ENCODE measurements around the gene UBASH3B.
"Not testable (repeated sequence)": the region's sequence is repeated elsewhere in the genome, so short reads cannot be mapped to it uniquely, and the experiment has no call there.

The UBASH3B gene

GRCh38 chr11:122617926-122618325 is 37.6 kb upstream of the UBASH3B start:
- no peak for TF ChIP-seq CTCF (IDR thresholded peaks at IDR 0.05)
- Histone ChIP-seq H3K79me2 (no peaks in the 10 kb centered on the region), H3K27me3 (ENCODE audit: control insufficient read depth, insufficient read depth, low read length) (no peaks in the 10 kb centered on the region), H3K36me3 (ENCODE audit: control insufficient read depth, insufficient read depth, low read length) (no peaks in the 10 kb centered on the region), H3K27ac (no peak overlapping the region), H3K4me2 (ENCODE audit: low read length) (no peak overlapping the region), H3K9me3 (ENCODE audit: control insufficient read depth, low read length) (no peaks in the 10 kb centered on the region), H3K4me1 (no peaks in the 10 kb centered on the region), H3K4me3 (ENCODE audit: low read depth, low read length) (no peak overlapping the region), H3K9ac (no peak overlapping the region), H2AFZ (no peak overlapping the region)

GRCh38 chr11:122618927-122619326 is 36.6 kb upstream of the UBASH3B start:
- Histone ChIP-seq H3K9me3 (ENCODE audit: control insufficient read depth, low read length) (no peaks in the 10 kb centered on the region), H2AFZ (no peak overlapping the region)

GRCh38 chr11:122619757-122620156 is 35.8 kb upstream of the UBASH3B start:
- no peaks in the 10 kb centered on the region for H3K4me1 ChIP-seq
- TF ChIP-seq CTCF (IDR thresholded peaks at IDR 0.05) = no peak
- H2AFZ ChIP-seq = no peak overlapping the region
- H3K27ac ChIP-seq = no peak overlapping the region
- H3K27me3 ChIP-seq (ENCODE audit: control insufficient read depth, insufficient read depth, low read length) = no peaks in the 10 kb centered on the region
- H3K9ac ChIP-seq = no peak overlapping the region
- no peaks in the 10 kb centered on the region for H3K9me3 ChIP-seq (ENCODE audit: control insufficient read depth, low read length)
- H3K4me2 ChIP-seq (ENCODE audit: low read length) = no peak overlapping the region
- H3K36me3 ChIP-seq (ENCODE audit: control insufficient read depth, insufficient read depth, low read length) = no peaks in the 10 kb centered on the region
- H3K4me3 ChIP-seq (ENCODE audit: low read depth, low read length) = no peak overlapping the region
- H3K79me2 ChIP-seq = no peaks in the 10 kb centered on the region

More at GRCh38 chr11:122618927-122619326, 36.6 kb upstream of the UBASH3B start:
- H3K36me3 ChIP-seq (ENCODE audit: control insufficient read depth, insufficient read depth, low read length) = no peaks in the 10 kb centered on the region
- TF ChIP-seq CTCF (IDR thresholded peaks at IDR 0.05) = no peak
- H3K4me2 ChIP-seq (ENCODE audit: low read length) = no peak overlapping the region
- H3K9ac ChIP-seq = no peak overlapping the region
- H3K27me3 ChIP-seq (ENCODE audit: control insufficient read depth, insufficient read depth, low read length) = no peaks in the 10 kb centered on the region
- H3K4me1 ChIP-seq = no peaks in the 10 kb centered on the region
- H3K4me3 ChIP-seq (ENCODE audit: low read depth, low read length) = no peak overlapping the region
- no peak overlapping the region for H3K27ac ChIP-seq
- H3K79me2 ChIP-seq = no peaks in the 10 kb centered on the region

GRCh38 chr11:122625501-122625900 is 30.0 kb upstream of the UBASH3B start:
- not testable (repeated sequence) for H3K36me3 ChIP-seq (ENCODE audit: control insufficient read depth, insufficient read depth, low read length); H3K9ac ChIP-seq; H3K27me3 ChIP-seq (ENCODE audit: control insufficient read depth, insufficient read depth, low read length); H2AFZ ChIP-seq; H3K27ac ChIP-seq; H3K9me3 ChIP-seq (ENCODE audit: control insufficient read depth, low read length); H3K4me2 ChIP-seq (ENCODE audit: low read length); H3K4me1 ChIP-seq; H3K4me3 ChIP-seq (ENCODE audit: low read depth, low read length); H3K79me2 ChIP-seq

GRCh38 chr11:122625976-122626665 is 29.4 kb upstream of the UBASH3B start:
- H3K9ac ChIP-seq = no peak overlapping the region
- no peaks in the 10 kb centered on the region for H3K36me3 ChIP-seq (ENCODE audit: control insufficient read depth, insufficient read depth, low read length)
- H3K4me3 ChIP-seq (ENCODE audit: low read depth, low read length) = no peak overlapping the region
- no peak overlapping the region for H2AFZ ChIP-seq
- no peak overlapping the region for H3K4me2 ChIP-seq (ENCODE audit: low read length)
- no peaks in the 10 kb centered on the region for H3K79me2 ChIP-seq
- no peaks in the 10 kb centered on the region for H3K9me3 ChIP-seq (ENCODE audit: control insufficient read depth, low read length)
- H3K27me3 ChIP-seq (ENCODE audit: control insufficient read depth, insufficient read depth, low read length) = no peaks in the 10 kb centered on the region
- H3K4me1 ChIP-seq = no peaks in the 10 kb centered on the region
- TF ChIP-seq CTCF (IDR thresholded peaks at IDR 0.05) = no peak
- no peak overlapping the region for H3K27ac ChIP-seq

Data from parathyroid adenoma (tissue), 2 donors.